ENCODE data around the gene RFX2.

Gene RFX2

DNA sequence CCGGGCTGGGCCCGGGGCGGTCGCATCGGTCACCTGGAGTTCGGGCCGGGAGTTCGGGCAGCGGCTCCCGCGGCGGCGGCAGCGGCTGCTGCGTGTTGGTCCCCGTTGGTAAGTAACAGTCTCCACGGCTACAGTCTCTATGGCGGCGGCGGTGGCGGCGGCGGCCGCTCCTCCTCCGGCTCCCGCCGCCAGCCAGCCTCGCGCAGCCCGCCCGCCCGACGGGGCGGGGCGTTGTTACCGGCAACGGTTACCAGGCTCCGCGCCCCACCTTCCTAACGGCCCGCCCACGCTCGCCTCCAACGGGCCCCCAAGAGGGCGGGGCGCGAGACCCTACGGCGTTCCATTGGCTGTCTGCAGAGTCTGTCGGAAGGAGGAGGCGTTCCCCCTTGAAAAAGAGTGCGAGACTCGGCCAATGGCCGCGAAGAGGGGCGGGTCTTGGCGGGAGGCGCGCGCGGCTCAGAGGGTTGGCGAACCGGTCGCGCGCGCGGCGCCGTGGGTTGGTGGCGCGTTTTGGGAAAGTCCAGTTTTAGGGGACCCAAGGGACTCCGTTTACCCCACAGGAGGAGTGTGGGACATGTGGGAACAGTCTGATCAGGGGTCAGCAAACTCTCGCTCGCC is at the start of gene RFX2:
Gene RFX2, minus strand, starts transcription at position 141 of the 618 bp plus-strand sequence. CDS start 63,004 bp downstream, outside the sequence.
- TF ChIP-seq GATA2 (IDR thresholded peaks at IDR 0.05; ENCODE audit: low read depth, low read length): no peak
- no peak for TF ChIP-seq GATA3 (IDR thresholded peaks at IDR 0.05; ENCODE audit: low read depth, low read length)

- TF ChIP-seq GATA2 (IDR thresholded peaks at IDR 0.05; ENCODE audit: low read depth, low read length): no peak
- no peak for TF ChIP-seq GATA3 (IDR thresholded peaks at IDR 0.05; ENCODE audit: low read depth, low read length)
Measured at GRCh38 chr19:6156033-6156432, 45.7 kb upstream of the RFX2 start.

GRCh38 chr19:6150289-6150688 is 40.0 kb upstream of the RFX2 start:
- TF ChIP-seq GATA3 (IDR thresholded peaks at IDR 0.05; ENCODE audit: low read depth, low read length) (no peak), GATA2 (IDR thresholded peaks at IDR 0.05; ENCODE audit: low read depth, low read length) (no peak)

GRCh38 chr19:6141217-6141616 is 30.9 kb upstream of the RFX2 start:
- TF ChIP-seq GATA2 (IDR thresholded peaks at IDR 0.05; ENCODE audit: low read depth, low read length) (no peak), GATA3 (IDR thresholded peaks at IDR 0.05; ENCODE audit: low read depth, low read length) (no peak)

- no peak for TF ChIP-seq GATA2 (IDR thresholded peaks at IDR 0.05; ENCODE audit: low read depth, low read length)
- TF ChIP-seq GATA3 (IDR thresholded peaks at IDR 0.05; ENCODE audit: low read depth, low read length): no peak
Measured at GRCh38 chr19:6138511-6138910, 28.2 kb upstream of the RFX2 start.

DNA sequence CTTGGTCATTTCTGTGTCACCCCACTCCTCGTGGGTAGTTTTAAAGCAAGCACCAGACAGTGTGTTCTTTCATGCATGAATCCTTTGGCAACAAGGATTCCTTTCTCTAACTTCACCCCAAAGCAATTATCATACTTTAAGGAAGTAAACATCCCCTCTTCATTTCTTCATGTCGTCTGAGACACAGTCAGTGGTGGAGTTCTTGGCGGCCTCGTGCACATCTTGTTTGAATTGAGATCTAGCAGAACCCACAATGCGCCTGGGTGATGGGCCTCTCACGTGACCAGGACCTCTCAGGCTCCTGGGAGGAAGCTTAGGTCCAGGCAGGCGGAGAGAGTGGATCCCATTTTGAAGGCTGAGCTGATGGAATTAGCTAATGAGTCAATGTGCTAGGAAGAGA is 27.8 kb upstream of the RFX2 start:
- TF ChIP-seq GATA3 (IDR thresholded peaks at IDR 0.05; ENCODE audit: low read depth, low read length) (no peak), GATA2 (IDR thresholded peaks at IDR 0.05; ENCODE audit: low read depth, low read length) (no peak)

- TF ChIP-seq GATA3 (IDR thresholded peaks at IDR 0.05; ENCODE audit: low read depth, low read length) (no peak), GATA2 (IDR thresholded peaks at IDR 0.05; ENCODE audit: low read depth, low read length) (no peak)
Measured at GRCh38 chr19:6133231-6133630, 22.9 kb upstream of the RFX2 start.

- TF ChIP-seq GATA2 (IDR thresholded peaks at IDR 0.05; ENCODE audit: low read depth, low read length) (no peak), GATA3 (IDR thresholded peaks at IDR 0.05; ENCODE audit: low read depth, low read length) (no peak)
Measured at GRCh38 chr19:6132482-6132881, 22.2 kb upstream of the RFX2 start.

DNA sequence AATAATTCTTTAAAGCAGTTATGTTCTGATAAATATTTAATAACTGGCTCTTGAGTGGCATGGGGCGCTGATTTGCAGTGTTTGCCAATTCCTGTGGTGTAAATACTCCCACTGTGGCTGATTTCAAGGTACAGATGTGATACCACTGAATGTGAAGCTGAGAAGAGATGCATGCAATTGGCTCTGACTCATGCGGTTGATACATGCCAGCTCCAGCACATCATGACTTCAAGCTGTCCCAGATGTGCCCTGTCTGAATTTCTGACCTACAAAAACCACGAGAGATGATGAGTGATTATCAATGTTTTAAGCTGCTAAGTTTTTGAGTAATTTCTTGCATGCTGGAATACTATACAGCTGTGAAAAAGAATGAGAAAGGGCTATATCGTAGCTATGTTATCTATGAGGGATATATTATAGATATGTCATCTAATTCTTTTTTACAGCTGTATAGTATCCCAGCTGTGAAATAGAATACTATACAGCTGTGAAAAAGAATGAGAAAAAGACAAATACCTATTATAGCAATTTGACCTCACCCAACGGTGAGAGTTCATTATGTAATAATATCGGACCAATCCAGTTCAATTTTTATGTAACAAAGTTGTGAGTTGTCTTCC is 17.5 kb upstream of the RFX2 start:
- TF ChIP-seq GATA2 (IDR thresholded peaks at IDR 0.05; ENCODE audit: low read depth, low read length): no peak
- no peak for TF ChIP-seq GATA3 (IDR thresholded peaks at IDR 0.05; ENCODE audit: low read depth, low read length)

- TF ChIP-seq GATA2 (IDR thresholded peaks at IDR 0.05; ENCODE audit: low read depth, low read length): no peak
- no peak for TF ChIP-seq GATA3 (IDR thresholded peaks at IDR 0.05; ENCODE audit: low read depth, low read length)
Measured at GRCh38 chr19:6126335-6126974, 16.2 kb upstream of the RFX2 start.

GRCh38 chr19:6125571-6125989 is 15.3 kb upstream of the RFX2 start:
- TF ChIP-seq GATA3 (IDR thresholded peaks at IDR 0.05; ENCODE audit: low read depth, low read length) (no peak), GATA2 (IDR thresholded peaks at IDR 0.05; ENCODE audit: low read depth, low read length) (no peak; the same call in 1 of the 2 replicates)

- TF ChIP-seq GATA2 (IDR thresholded peaks at IDR 0.05; ENCODE audit: low read depth, low read length): no peak
Measured at GRCh38 chr19:6119031-6119430, 8.7 kb upstream of the RFX2 start.

GRCh38 chr19:6118043-6118442 is 7.7 kb upstream of the RFX2 start:
- TF ChIP-seq GATA2 (IDR thresholded peaks at IDR 0.05; ENCODE audit: low read depth, low read length) (no peak), GATA3 (IDR thresholded peaks at IDR 0.05; ENCODE audit: low read depth, low read length) (no peak)

GRCh38 chr19:6117534-6117933 is 7.2 kb upstream of the RFX2 start:
- TF ChIP-seq GATA3 (IDR thresholded peaks at IDR 0.05; ENCODE audit: low read depth, low read length) (no peak), GATA2 (IDR thresholded peaks at IDR 0.05; ENCODE audit: low read depth, low read length) (no peak)
